A549 (cell line): ENCODE measurements around the gene RASA3. TPM values are rescaled to one million over a fixed set of nuclear protein-coding genes. Genes with fewer than 3 reads are reported as not detected.

Experiments used
- ATAC-seq, 2 experiments: fragments of 200-7000 bp in 1 of 2; fragments of >200 bp in 1 of 2; cut with Nextera tagmentation in 1 of 2; cut with Tn5 transposase in 1 of 2; 3 replicates each; pipeline versions ENCODE4 v1.8.0 to v1.9.1; 2018 to 2020; ENCODE audit warnings: mild to moderate bottlenecking in 1 of 2, moderate library complexity in 1 of 2
- CTCF ChIA-PET: fragments of 300-600 bp; sonication (Branson Sonifier 250); formaldehyde crosslinking; extraction: SDS; loops from one replicate; lab custom pipeline; 2021; ENCODE audit warnings: antibody characterized with exemption, inconsistent platforms; lab: Yijun Ruan, JAX
- POLR2A ChIA-PET: fragments of 350-600 bp; formaldehyde crosslinking; extraction: SDS; loops from one replicate; lab custom pipeline; 2021; ENCODE audit warnings: antibody characterized with exemption, inconsistent platforms; lab: Yijun Ruan, JAX
- DNase-seq, 2 experiments: peaks; one replicate each; pipeline versions ENCODE4 v3.0.0 to v3.0.0-alpha.2; 2011 to 2016; ENCODE audit warnings: low read depth in 1 of 2, low spot score in 1 of 2
- FAIRE-seq: peaks from 2 replicates; lab custom pipeline; 2011; peaks lifted over from hg19 to GRCh38; lab: Jason Lieb, UNC
- H3K27ac ChIP-seq, 2 experiments: fragments of >200 bp; sonication (Bioruptor Twin); formaldehyde crosslinking; 3 replicates each; pipeline ENCODE4 v1.5.1; 2016 to 2017
- H3K4me1 ChIP-seq: fragments of >200 bp; sonication (Bioruptor Twin); formaldehyde crosslinking; 3 replicates; pipeline ENCODE4 v1.6.1; 2016
- H3K4me2 ChIP-seq: fragments of >200 bp; sonication (Bioruptor Twin); formaldehyde crosslinking; 3 replicates; pipeline ENCODE4 v1.6.1; 2016
- H3K4me3 ChIP-seq: fragments of >200 bp; sonication (Bioruptor Twin); formaldehyde crosslinking; 3 replicates; pipeline ENCODE4 v1.5.1; 2016
- H3K9me3 ChIP-seq: fragments of >200 bp; sonication (Bioruptor Twin); formaldehyde crosslinking; 3 replicates; pipeline ENCODE4 v1.6.1; 2016
- ATOH8 ChIP-seq: fragments of 250-450 bp; sonication (Bioruptor Pico); IDR thresholded peaks from 2 replicates; pipeline ENCODE4 v1.5.0; 2020; ENCODE audit warnings: low read depth, mild to moderate bottlenecking, moderate library complexity
- CBX2 ChIP-seq: fragments of 200-600 bp; sonication (generic); IDR thresholded peaks from 2 replicates; pipeline ENCODE4 v1.6.1; 2016; ENCODE audit warnings: low read depth, mild to moderate bottlenecking, borderline replicate concordance
- CEBPB ChIP-seq, 2 experiments: fragments of >200 bp in 1 of 2; sonication (Bioruptor Twin) in 1 of 2; formaldehyde crosslinking in 1 of 2; IDR thresholded peaks; 2 replicates each; pipeline ENCODE4 v1.6.1; 2012 to 2016
- CHD2 ChIP-seq: fragments of 150-350 bp; IDR thresholded peaks from 2 replicates; pipeline ENCODE4 v1.6.1; 2014; ENCODE audit warnings: low read length; ENCODE audit not compliant: partially characterized antibody
- CHD4 ChIP-seq: fragments of 200-600 bp; sonication (generic); IDR thresholded peaks from 2 replicates; pipeline ENCODE4 v1.6.1; 2016; ENCODE audit warnings: antibody characterized with exemption, mild to moderate bottlenecking, borderline replicate concordance
- EHF ChIP-seq: fragments of 250-450 bp; sonication (Bioruptor Pico); IDR thresholded peaks from 2 replicates; pipeline ENCODE4 v1.5.0; 2020; ENCODE audit warnings: mild to moderate bottlenecking
- ELK1 ChIP-seq: fragments of 150-350 bp; IDR thresholded peaks from 2 replicates; pipeline ENCODE4 v1.6.1; 2014; ENCODE audit warnings: low read depth, mild to moderate bottlenecking, low read length
- EP300 ChIP-seq, 2 experiments: fragments of >200 bp; sonication (Bioruptor Twin); formaldehyde crosslinking; IDR thresholded peaks; 2 replicates in 1 of 2; 3 replicates in 1 of 2; pipeline ENCODE4 v1.6.1; 2016 to 2017
- FOSB ChIP-seq: fragments of 250-450 bp; sonication (Bioruptor Pico); IDR thresholded peaks from 2 replicates; pipeline ENCODE4 v1.5.0; 2020; ENCODE audit warnings: mild to moderate bottlenecking, moderate library complexity
- FOSL2 ChIP-seq, 2 experiments: fragments of 450-650 bp in 1 of 2; fragments of >200 bp in 1 of 2; sonication (Bioruptor Twin) in 1 of 2; formaldehyde crosslinking; IDR thresholded peaks; 2 replicates each; pipeline versions ENCODE4 v1.5.0 to v1.6.1; 2016 to 2020; ENCODE audit warnings: mild to moderate bottlenecking in 1 of 2, moderate library complexity in 1 of 2
- GATA3 ChIP-seq: IDR thresholded peaks from 2 replicates; pipeline ENCODE4 v1.6.1; 2012; ENCODE audit warnings: borderline replicate concordance
- HDAC2 ChIP-seq: fragments of 200-600 bp; sonication (generic); IDR thresholded peaks from 2 replicates; pipeline ENCODE4 v1.6.1; 2016
- HEYL ChIP-seq: fragments of 250-450 bp; sonication (Bioruptor Pico); IDR thresholded peaks from 2 replicates; pipeline ENCODE4 v1.8.0; 2021; ENCODE audit warnings: mild to moderate bottlenecking, moderate library complexity
- HOXA7 ChIP-seq: fragments of 250-450 bp; sonication (Bioruptor Pico); IDR thresholded peaks from 2 replicates; pipeline ENCODE4 v1.5.0; 2020; ENCODE audit warnings: mild to moderate bottlenecking, moderate library complexity
- JUN ChIP-seq, 2 experiments: fragments of >200 bp; sonication (Bioruptor Twin); formaldehyde crosslinking; IDR thresholded peaks; 2 replicates in 1 of 2; 3 replicates in 1 of 2; pipeline ENCODE4 v1.6.1; 2016 to 2017
- KDM1A ChIP-seq: fragments of 200-600 bp; sonication (generic); IDR thresholded peaks from 2 replicates; pipeline ENCODE4 v1.6.1; 2016; ENCODE audit warnings: low read depth, mild to moderate bottlenecking
- MAZ ChIP-seq: fragments of 150-350 bp; IDR thresholded peaks from 2 replicates; pipeline ENCODE4 v1.6.1; 2014; ENCODE audit warnings: antibody characterized with exemption, low read depth, low read length, borderline replicate concordance
- MYC ChIP-seq: IDR thresholded peaks from 2 replicates; pipeline ENCODE4 v1.6.1; 2012; ENCODE audit warnings: mild to moderate bottlenecking, inconsistent platforms, low read length, improper control_type of control experiment, borderline replicate concordance
- NPAS2 ChIP-seq: fragments of 250-450 bp; sonication (Bioruptor Pico); IDR thresholded peaks from 2 replicates; pipeline ENCODE4 v1.8.0; 2022; ENCODE audit warnings: mild to moderate bottlenecking, moderate library complexity, borderline replicate concordance
- NR3C1 ChIP-seq: fragments of >200 bp; sonication (Bioruptor Twin); formaldehyde crosslinking; IDR thresholded peaks from 3 replicates; pipeline ENCODE4 v1.6.1; 2017
- PBX3 ChIP-seq: IDR thresholded peaks from 2 replicates; pipeline ENCODE4 v1.6.1; 2012
- POLR2A ChIP-seq: IDR thresholded peaks from 2 replicates; pipeline ENCODE4 v1.6.1; 2012; ENCODE audit warnings: mild to moderate bottlenecking, low read length
- RAD21 ChIP-seq, 2 experiments: fragments of >200 bp in 1 of 2; sonication (Bioruptor Twin) in 1 of 2; formaldehyde crosslinking in 1 of 2; IDR thresholded peaks in 1 of 2; conservative IDR thresholded peaks in 1 of 2; 2 replicates in 1 of 2; 3 replicates in 1 of 2; pipeline ENCODE4 v1.6.1; 2012 to 2018; ENCODE audit warnings: inconsistent platforms in 1 of 2
- RARB ChIP-seq: fragments of 250-450 bp; sonication (Bioruptor Pico); IDR thresholded peaks from 2 replicates; pipeline ENCODE4 v1.8.0; 2021; ENCODE audit warnings: mild to moderate bottlenecking, moderate library complexity
- REST ChIP-seq: fragments of 200-600 bp; sonication (generic); IDR thresholded peaks from 2 replicates; pipeline ENCODE4 v1.6.1; 2016; ENCODE audit warnings: antibody characterized with exemption, mild to moderate bottlenecking, moderate library complexity
- TFCP2L1 ChIP-seq: fragments of 250-450 bp; sonication (Bioruptor Pico); IDR thresholded peaks from 2 replicates; pipeline ENCODE4 v1.5.0; 2021; ENCODE audit warnings: mild to moderate bottlenecking
- ZSCAN20 ChIP-seq: fragments of 250-450 bp; sonication (Bioruptor Pico); IDR thresholded peaks from 2 replicates; pipeline ENCODE4 v1.8.0; 2022; ENCODE audit warnings: mild to moderate bottlenecking, moderate library complexity
- WGBS: methylation state at CpG from one replicate; pipeline ENCODE4 v1.1.6; 2017; ENCODE audit errors: missing lambda C conversion rate; 5-methylcytosine and 5-hydroxymethylcytosine counted together
- polyA plus RNA-seq, 4 experiments: library from polyadenylated mRNA; depleted of rRNA in 3 of 4; stranded (reverse); fragments of >200 nt; fragmentation: RNase III in 1 of 4; extraction: RNeasy Plus Mini Kit Qiagen cat#74134 plus additional on column Dnase treatment in 1 of 4; gene quantifications; 2 replicates in 3 of 4; 3 replicates in 1 of 4; pipeline ENCODE4 v1.2.3, GENCODE V29; 2011 to 2017

The RASA3 gene
- polyA plus RNA-seq, 2 of the 4 experiments (the other 2 are of a cell fraction), result 4.3 to 7.6 TPM

- H3K27ac ChIP-seq, result no peak overlapping the region
- DNase-seq (no peak), ATAC-seq (no peak), FAIRE-seq (no peak)
- POLR2A ChIA-PET, result no interaction called here
- WGBS, result 90% methylated on average over 16 of the region's 16 CpGs
- no peaks in the 10 kb centered on the region for H3K4me1 ChIP-seq
- H3K4me3 ChIP-seq, result no peak overlapping the region
- CTCF ChIA-PET, result interaction anchor here (1.2 to 2.0 kb wide), 3 partner anchors 11 to 20 kb away, joined by 3 to 5 read pairs (median 4); no protein-coding TSS in a partner anchor
- no peaks in the 10 kb centered on the region for H3K9me3 ChIP-seq
- H3K4me2 ChIP-seq, result no peak overlapping the region
- TF ChIP-seq CHD2 (no peak), JUN (IDR thresholded peaks at IDR 0.05) (no peak), HDAC2 (no peak), EHF (CRISPR knock-in tag) (no peak), MYC (no peak), MAZ (no peak), EP300 (IDR thresholded peaks at IDR 0.05) (no peak), FOSL2 (IDR thresholded peaks at IDR 0.05) (no peak), FOSL2 (CRISPR knock-in tag; IDR thresholded peaks at IDR 0.05) (no peak), RARB (CRISPR knock-in tag) (no peak), FOSB (CRISPR knock-in tag) (no peak), CBX2 (no peak), POLR2A (no peak), HEYL (CRISPR knock-in tag) (no peak), CEBPB (IDR thresholded peaks at IDR 0.05) (no peak), ATOH8 (CRISPR knock-in tag) (no peak), REST (no peak), NR3C1 (no peak), PBX3 (no peak), CHD4 (no peak), ZSCAN20 (CRISPR knock-in tag) (no peak)
Observed at GRCh38 chr13:114162533-114162922, 30.1 kb upstream of the RASA3 start.

- H3K27ac ChIP-seq, result no peak overlapping the region
- H3K9me3 ChIP-seq, result no peaks in the 10 kb centered on the region
- ATAC-seq (no peak), DNase-seq (no peak), FAIRE-seq (no peak)
- ChIA-PET POLR2A (no interaction called here), CTCF (interaction anchor here (1.2 to 2.0 kb wide), 3 partner anchors 10 to 19 kb away, joined by 3 to 5 read pairs (median 4); no protein-coding TSS in a partner anchor)
- H3K4me2 ChIP-seq, result no peak overlapping the region
- no peak overlapping the region for H3K4me3 ChIP-seq
- no peaks in the 10 kb centered on the region for H3K4me1 ChIP-seq
- whole genome bisulfite sequencing, result 62% methylated on average over 27 of the region's 32 CpGs
- TF ChIP-seq ELK1 (no peak), NPAS2 (CRISPR knock-in tag) (no peak), CHD4 (no peak), TFCP2L1 (no peak), KDM1A (no peak), REST (no peak), RAD21 (conservative IDR thresholded peaks at IDR 0.05 in 1 of 2, IDR thresholded peaks at IDR 0.05 in 1 of 2) (no peak), GATA3 (no peak), HOXA7 (CRISPR knock-in tag) (no peak)
Observed at GRCh38 chr13:114161644-114162532, 29.5 kb upstream of the RASA3 start.
